K562 treated with DMSO at 1 percent for 4 hours (cell line): Measurements from ENCODE around the gene IFT88. TPM values are rescaled to one million over a fixed set of nuclear protein-coding genes. Genes with fewer than 3 reads are reported as not detected.

Experiments
- total RNA-seq: library from RNA; unstranded; fragments of 300-600 nt; gene quantifications from 2 replicates; pipeline ENCODE4 v1.2.3, GENCODE V29; 2022; ENCODE audit not compliant: insufficient read depth

The IFT88 gene
- total RNA-seq: 1.6 and 8.4 TPM in 2 replicates

GRCh38 chr13:20566898-20567874 lies at the start of gene IFT88:
Gene IFT88, plus strand, starts transcription at chr13:20567157. Its CDS starts 7,229 bp downstream, at chr13:20574386.

GRCh38 chr13:20525601-20526544 lies 41.1 kb upstream of the IFT88 start, which contains the start of gene CRYL1:
Gene CRYL1, minus strand, starts transcription at chr13:20525857. Its CDS starts 63 bp downstream, at chr13:20525794.

DNA sequence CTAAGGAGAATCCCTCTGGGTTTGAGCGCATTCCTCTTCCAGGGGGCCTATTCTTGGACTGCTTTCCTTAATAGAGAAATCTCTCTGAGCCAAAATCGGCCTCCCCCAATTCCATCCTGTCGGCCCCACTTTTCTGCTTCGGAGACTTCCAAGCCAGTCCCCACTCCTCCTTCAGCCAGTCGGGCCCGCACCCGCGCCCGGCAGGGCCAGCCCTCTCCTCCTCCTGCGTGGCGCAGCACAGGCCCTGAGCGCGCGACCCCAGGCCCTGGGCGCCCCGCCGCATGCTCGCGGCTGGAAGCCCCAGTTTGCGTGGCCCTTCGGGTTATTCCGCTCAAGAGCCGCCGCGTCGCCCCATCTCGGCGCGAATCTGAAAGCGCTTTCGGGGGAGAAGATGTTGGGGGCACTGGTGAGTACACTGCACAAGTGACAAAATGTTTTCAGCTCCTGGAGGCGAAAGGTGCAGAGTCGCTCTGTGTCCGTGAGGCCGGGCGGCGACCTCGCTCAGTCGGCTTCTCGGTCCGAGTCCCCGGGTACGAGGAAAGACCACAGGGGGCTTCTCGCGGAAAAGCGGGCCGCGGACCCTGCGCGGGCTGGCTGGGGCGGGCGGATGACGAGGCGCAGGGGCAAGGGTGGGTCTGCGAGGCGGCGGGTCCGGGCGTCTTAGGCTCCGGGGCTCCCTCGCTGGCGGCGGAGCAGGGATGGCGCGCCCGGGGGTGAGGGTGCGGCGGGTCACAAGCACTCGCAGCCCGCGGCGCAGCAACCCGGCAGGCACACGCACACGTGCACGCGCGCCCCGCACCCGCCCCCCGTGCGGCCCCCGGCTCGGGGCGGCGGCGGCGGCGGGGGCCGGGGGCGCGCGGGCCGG lies 136.2 kb downstream of the IFT88 start, which contains the start of gene IL17D:
Gene IL17D, plus strand, starts transcription at position 785 of the 865 bp plus-strand sequence. CDS start 303 bp downstream, outside the sequence.

Other genes starting within 250 kb of the IFT88 start
- gene CRYL1, start 41.3 kb upstream of the IFT88 start, total RNA-seq: 5.0 and 15.6 TPM in 2 replicates
- not detected in 2 replicates for gene IL17D, start 136.5 kb downstream of the IFT88 start, total RNA-seq
- gene EEF1AKMT1, start 206.8 kb downstream of the IFT88 start, total RNA-seq: 2.8 and 3.7 TPM in 2 replicates